GM19240 (cell line): ENCODE measurements around the gene ADAM12.

Experiments used
- DNase-seq: peaks from one replicate; pipeline ENCODE4 v3.0.0; 2011; ENCODE audit warnings: low spot score; ENCODE audit not compliant: insufficient read length

Gene ADAM12

GRCh38 chr10:126214021-126214420 is 174.3 kb downstream of the ADAM12 start:
- DNase-seq = no peak

GRCh38 chr10:126212738-126213137 is 175.5 kb downstream of the ADAM12 start:
- no peak for DNase-seq

- DNase-seq = no peak
Measured at GRCh38 chr10:126210051-126210651, 178.1 kb downstream of the ADAM12 start.

GRCh38 chr10:126209451-126209850 is 178.8 kb downstream of the ADAM12 start:
- no peak for DNase-seq

GRCh38 chr10:126208726-126209302 is 179.5 kb downstream of the ADAM12 start:
- no peak for DNase-seq

- no peak for DNase-seq
Measured at GRCh38 chr10:126207851-126208250, 180.4 kb downstream of the ADAM12 start.

GRCh38 chr10:126207313-126207771 is 180.9 kb downstream of the ADAM12 start:
- no peak for DNase-seq

- DNase-seq = no peak
Measured at GRCh38 chr10:126205486-126206205, 182.6 kb downstream of the ADAM12 start.

- no peak for DNase-seq
Measured at GRCh38 chr10:126204320-126204719, 184.0 kb downstream of the ADAM12 start.

- DNase-seq = no peak
Measured at GRCh38 chr10:126203746-126204145, 184.5 kb downstream of the ADAM12 start.

- no peak for DNase-seq
Measured at GRCh38 chr10:126201603-126202002, 186.7 kb downstream of the ADAM12 start.

GRCh38 chr10:126199221-126199998 is 188.9 kb downstream of the ADAM12 start:
- no peak for DNase-seq

GRCh38 chr10:126198681-126199080 is 189.6 kb downstream of the ADAM12 start:
- no peak for DNase-seq

GRCh38 chr10:126197036-126197543 is 191.2 kb downstream of the ADAM12 start:
- DNase-seq = no peak

- DNase-seq = no peak
Measured at GRCh38 chr10:126196281-126196680, 192.0 kb downstream of the ADAM12 start.

- no peak for DNase-seq
Measured at GRCh38 chr10:126191192-126191591, 197.1 kb downstream of the ADAM12 start.

GRCh38 chr10:126188679-126189200 is 199.5 kb downstream of the ADAM12 start:
- DNase-seq = no peak

- DNase-seq = no peak
Measured at GRCh38 chr10:126187399-126187798, 200.9 kb downstream of the ADAM12 start.

GRCh38 chr10:126186766-126187165 is 201.5 kb downstream of the ADAM12 start:
- no peak for DNase-seq

- DNase-seq = no peak
Measured at GRCh38 chr10:126185676-126186447, 202.4 kb downstream of the ADAM12 start.

- no peak for DNase-seq
Measured at GRCh38 chr10:126181626-126182025, 206.7 kb downstream of the ADAM12 start.
